ENCODE results near the gene ANKK1.

ANKK1 gene

GRCh38 chr11:113356203-113356602 lies 31.4 kb upstream of the ANKK1 start:
- H3K27ac ChIP-seq (ENCODE audit: low read depth in 2 of 2, low read length in 2 of 2), result no peak overlapping the region
- peaks cover 32 to 47% of the 10 kb centered on the region in 2 donors for H3K36me3 ChIP-seq (ENCODE audit: control insufficient read depth in 2 of 2, insufficient read depth in 2 of 2, low read length in 2 of 2)
- peaks cover 0 to 5% of the 10 kb centered on the region in 2 donors for H3K9me3 ChIP-seq (ENCODE audit: control insufficient read depth in 2 of 2, low read length in 2 of 2)
- H3K4me1 ChIP-seq (ENCODE audit: control insufficient read depth in 2 of 2, insufficient read depth in 2 of 2, low read length in 2 of 2), result no peaks in the 10 kb centered on the region
- no peak overlapping the region for H3K9ac ChIP-seq (ENCODE audit: low read depth in 1 of 2, low read length in 2 of 2)
- no peaks in the 10 kb centered on the region for H3K27me3 ChIP-seq (ENCODE audit: control insufficient read depth in 2 of 2, insufficient read depth in 2 of 2, low read length in 2 of 2)
- H3K4me3 ChIP-seq (ENCODE audit: low read length in 2 of 2), result no peak overlapping the region

- Histone ChIP-seq H3K4me1 (ENCODE audit: control insufficient read depth in 2 of 2, insufficient read depth in 2 of 2, low read length in 2 of 2) (no peaks in the 10 kb centered on the region), H3K27me3 (ENCODE audit: control insufficient read depth in 2 of 2, insufficient read depth in 2 of 2, low read length in 2 of 2) (no peaks in the 10 kb centered on the region), H3K9me3 (ENCODE audit: control insufficient read depth in 2 of 2, low read length in 2 of 2) (no peaks in the 10 kb centered on the region), H3K27ac (ENCODE audit: low read depth in 2 of 2, low read length in 2 of 2) (no peak overlapping the region), H3K9ac (ENCODE audit: low read depth in 1 of 2, low read length in 2 of 2) (no peak overlapping the region), H3K36me3 (ENCODE audit: control insufficient read depth in 2 of 2, insufficient read depth in 2 of 2, low read length in 2 of 2) (peaks cover 38 to 47% of the 10 kb centered on the region in 2 donors), H3K4me3 (ENCODE audit: low read length in 2 of 2) (no peak overlapping the region)
Measured at GRCh38 chr11:113363406-113363805, 24.2 kb upstream of the ANKK1 start.

- Histone ChIP-seq H3K9ac (ENCODE audit: low read depth in 1 of 2, low read length in 2 of 2) (no peak overlapping the region), H3K36me3 (ENCODE audit: control insufficient read depth in 2 of 2, insufficient read depth in 2 of 2, low read length in 2 of 2) (peaks cover 38 to 46% of the 10 kb centered on the region in 2 donors), H3K4me3 (ENCODE audit: low read length in 2 of 2) (no peak overlapping the region), H3K27ac (ENCODE audit: low read depth in 2 of 2, low read length in 2 of 2) (no peak overlapping the region), H3K9me3 (ENCODE audit: control insufficient read depth in 2 of 2, low read length in 2 of 2) (no peaks in the 10 kb centered on the region), H3K4me1 (ENCODE audit: control insufficient read depth in 2 of 2, insufficient read depth in 2 of 2, low read length in 2 of 2) (no peaks in the 10 kb centered on the region), H3K27me3 (ENCODE audit: control insufficient read depth in 2 of 2, insufficient read depth in 2 of 2, low read length in 2 of 2) (no peaks in the 10 kb centered on the region)
Measured at GRCh38 chr11:113363996-113364641, 23.5 kb upstream of the ANKK1 start.

- H3K36me3 ChIP-seq (ENCODE audit: control insufficient read depth in 2 of 2, insufficient read depth in 2 of 2, low read length in 2 of 2), result peaks cover 26 to 36% of the 10 kb centered on the region in 2 donors
- H3K4me1 ChIP-seq (ENCODE audit: control insufficient read depth in 2 of 2, insufficient read depth in 2 of 2, low read length in 2 of 2), result no peaks in the 10 kb centered on the region
- no peaks in the 10 kb centered on the region for H3K27me3 ChIP-seq (ENCODE audit: control insufficient read depth in 2 of 2, insufficient read depth in 2 of 2, low read length in 2 of 2)
- H3K4me3 ChIP-seq (ENCODE audit: low read length in 2 of 2), result no peak overlapping the region
- H3K9me3 ChIP-seq (ENCODE audit: control insufficient read depth in 2 of 2, low read length in 2 of 2), result no peaks in the 10 kb centered on the region
- H3K27ac ChIP-seq (ENCODE audit: low read depth in 2 of 2, low read length in 2 of 2), result no peak overlapping the region
- no peak overlapping the region for H3K9ac ChIP-seq (ENCODE audit: low read depth in 1 of 2, low read length in 2 of 2)
Measured at GRCh38 chr11:113365895-113366294, 21.7 kb upstream of the ANKK1 start.

GRCh38 chr11:113369411-113369810 lies 18.2 kb upstream of the ANKK1 start:
- H3K27ac ChIP-seq (ENCODE audit: low read depth in 2 of 2, low read length in 2 of 2), result no peak overlapping the region
- H3K4me1 ChIP-seq (ENCODE audit: control insufficient read depth in 2 of 2, insufficient read depth in 2 of 2, low read length in 2 of 2), result no peaks in the 10 kb centered on the region
- no peak overlapping the region for H3K9ac ChIP-seq (ENCODE audit: low read depth in 1 of 2, low read length in 2 of 2)
- H3K36me3 ChIP-seq (ENCODE audit: control insufficient read depth in 2 of 2, insufficient read depth in 2 of 2, low read length in 2 of 2), result peaks cover 12 to 18% of the 10 kb centered on the region in 2 donors
- H3K9me3 ChIP-seq (ENCODE audit: control insufficient read depth in 2 of 2, low read length in 2 of 2), result no peaks in the 10 kb centered on the region
- H3K4me3 ChIP-seq (ENCODE audit: low read length in 2 of 2), result no peak overlapping the region
- no peaks in the 10 kb centered on the region for H3K27me3 ChIP-seq (ENCODE audit: control insufficient read depth in 2 of 2, insufficient read depth in 2 of 2, low read length in 2 of 2)

- Histone ChIP-seq H3K4me3 (ENCODE audit: low read length in 2 of 2) (no peak overlapping the region), H3K27me3 (ENCODE audit: control insufficient read depth in 2 of 2, insufficient read depth in 2 of 2, low read length in 2 of 2) (no peaks in the 10 kb centered on the region), H3K36me3 (ENCODE audit: control insufficient read depth in 2 of 2, insufficient read depth in 2 of 2, low read length in 2 of 2) (peaks cover 4 to 6% of the 10 kb centered on the region in 2 donors), H3K9ac (ENCODE audit: low read depth in 1 of 2, low read length in 2 of 2) (no peak overlapping the region), H3K4me1 (ENCODE audit: control insufficient read depth in 2 of 2, insufficient read depth in 2 of 2, low read length in 2 of 2) (no peaks in the 10 kb centered on the region), H3K9me3 (ENCODE audit: control insufficient read depth in 2 of 2, low read length in 2 of 2) (no peaks in the 10 kb centered on the region), H3K27ac (ENCODE audit: low read depth in 2 of 2, low read length in 2 of 2) (no peak overlapping the region)
Measured at GRCh38 chr11:113370634-113371033, 16.9 kb upstream of the ANKK1 start.

- Histone ChIP-seq H3K4me3 (ENCODE audit: low read length in 2 of 2) (no peak overlapping the region), H3K36me3 (ENCODE audit: control insufficient read depth in 2 of 2, insufficient read depth in 2 of 2, low read length in 2 of 2) (peaks cover 4 to 6% of the 10 kb centered on the region in 2 donors), H3K27ac (ENCODE audit: low read depth in 2 of 2, low read length in 2 of 2) (no peak overlapping the region), H3K4me1 (ENCODE audit: control insufficient read depth in 2 of 2, insufficient read depth in 2 of 2, low read length in 2 of 2) (no peaks in the 10 kb centered on the region), H3K27me3 (ENCODE audit: control insufficient read depth in 2 of 2, insufficient read depth in 2 of 2, low read length in 2 of 2) (no peaks in the 10 kb centered on the region), H3K9ac (ENCODE audit: low read depth in 1 of 2, low read length in 2 of 2) (no peak overlapping the region), H3K9me3 (ENCODE audit: control insufficient read depth in 2 of 2, low read length in 2 of 2) (no peaks in the 10 kb centered on the region)
Measured at GRCh38 chr11:113372309-113372708, 15.3 kb upstream of the ANKK1 start.

GRCh38 chr11:113373306-113373705 lies 14.3 kb upstream of the ANKK1 start:
- Histone ChIP-seq H3K4me1 (ENCODE audit: control insufficient read depth in 2 of 2, insufficient read depth in 2 of 2, low read length in 2 of 2) (no peaks in the 10 kb centered on the region), H3K36me3 (ENCODE audit: control insufficient read depth in 2 of 2, insufficient read depth in 2 of 2, low read length in 2 of 2) (peaks cover 3 to 4% of the 10 kb centered on the region in 2 donors), H3K9me3 (ENCODE audit: control insufficient read depth in 2 of 2, low read length in 2 of 2) (no peaks in the 10 kb centered on the region), H3K9ac (ENCODE audit: low read depth in 1 of 2, low read length in 2 of 2) (no peak overlapping the region), H3K27me3 (ENCODE audit: control insufficient read depth in 2 of 2, insufficient read depth in 2 of 2, low read length in 2 of 2) (no peaks in the 10 kb centered on the region), H3K4me3 (ENCODE audit: low read length in 2 of 2) (no peak overlapping the region), H3K27ac (ENCODE audit: low read depth in 2 of 2, low read length in 2 of 2) (no peak overlapping the region)

- Histone ChIP-seq H3K4me3 (ENCODE audit: low read length in 2 of 2) (no peak overlapping the region), H3K9me3 (ENCODE audit: control insufficient read depth in 2 of 2, low read length in 2 of 2) (no peaks in the 10 kb centered on the region), H3K27ac (ENCODE audit: low read depth in 2 of 2, low read length in 2 of 2) (no peak overlapping the region)
Measured at GRCh38 chr11:113373981-113374560, 13.5 kb upstream of the ANKK1 start.

GRCh38 chr11:113375402-113375801 lies 12.2 kb upstream of the ANKK1 start:
- no peaks in the 10 kb centered on the region for H3K27me3 ChIP-seq (ENCODE audit: control insufficient read depth in 2 of 2, insufficient read depth in 2 of 2, low read length in 2 of 2)
- no peaks in the 10 kb centered on the region for H3K4me1 ChIP-seq (ENCODE audit: control insufficient read depth in 2 of 2, insufficient read depth in 2 of 2, low read length in 2 of 2)
- H3K36me3 ChIP-seq (ENCODE audit: control insufficient read depth in 2 of 2, insufficient read depth in 2 of 2, low read length in 2 of 2), result no peaks in the 10 kb centered on the region
- no peak overlapping the region for H3K9ac ChIP-seq (ENCODE audit: low read depth in 1 of 2, low read length in 2 of 2)
- no peak overlapping the region for H3K27ac ChIP-seq (ENCODE audit: low read depth in 2 of 2, low read length in 2 of 2)
- H3K9me3 ChIP-seq (ENCODE audit: control insufficient read depth in 2 of 2, low read length in 2 of 2), result no peaks in the 10 kb centered on the region
- no peak overlapping the region for H3K4me3 ChIP-seq (ENCODE audit: low read length in 2 of 2)

More at GRCh38 chr11:113373981-113374560, 13.5 kb upstream of the ANKK1 start:
- no peaks in the 10 kb centered on the region for H3K36me3 ChIP-seq (ENCODE audit: control insufficient read depth in 2 of 2, insufficient read depth in 2 of 2, low read length in 2 of 2)
- no peak overlapping the region for H3K9ac ChIP-seq (ENCODE audit: low read depth in 1 of 2, low read length in 2 of 2)
- no peaks in the 10 kb centered on the region for H3K4me1 ChIP-seq (ENCODE audit: control insufficient read depth in 2 of 2, insufficient read depth in 2 of 2, low read length in 2 of 2)
- H3K27me3 ChIP-seq (ENCODE audit: control insufficient read depth in 2 of 2, insufficient read depth in 2 of 2, low read length in 2 of 2), result no peaks in the 10 kb centered on the region
